ENCODE data around the gene GFM1.
A peak's percentile ranks its signal among the peaks of the same experiment; 100 is the strongest.

The GFM1 gene

GRCh38 chr3:158725348-158726011, 81.2 kb downstream of the GFM1 start:
- no CpG with 5 or more reads among the region's 9 CpGs for WGBS (ENCODE audit: insufficient coverage, insufficient read length)
- Histone ChIP-seq H3K9me3 (ENCODE audit: control insufficient read depth, insufficient read depth, low read length) (no peaks in the 10 kb centered on the region), H3K36me3 (ENCODE audit: control insufficient read depth, insufficient read depth, low read length) (no peaks in the 10 kb centered on the region), H3K4me3 (ENCODE audit: low read length) (no peak overlapping the region), H3K4me1 (ENCODE audit: control insufficient read depth, insufficient read depth, low read length) (0 out of 2 replicates have a peak, but pooled peaks cover 1% of the 10 kb centered on the region), H3K27me3 (ENCODE audit: control insufficient read depth, insufficient read depth, low read length) (no peaks in the 10 kb centered on the region), H3K27ac (ENCODE audit: low read length) (no peak overlapping the region)
- no peak for DNase-seq (ENCODE audit: low read depth, low spot score)

- H3K27ac ChIP-seq (ENCODE audit: low read length), result no peak overlapping the region
- no CpG with 5 or more reads among the region's 10 CpGs for WGBS (ENCODE audit: insufficient coverage, insufficient read length)
Observed at GRCh38 chr3:158727206-158728060, 83.1 kb downstream of the GFM1 start.

DNA sequence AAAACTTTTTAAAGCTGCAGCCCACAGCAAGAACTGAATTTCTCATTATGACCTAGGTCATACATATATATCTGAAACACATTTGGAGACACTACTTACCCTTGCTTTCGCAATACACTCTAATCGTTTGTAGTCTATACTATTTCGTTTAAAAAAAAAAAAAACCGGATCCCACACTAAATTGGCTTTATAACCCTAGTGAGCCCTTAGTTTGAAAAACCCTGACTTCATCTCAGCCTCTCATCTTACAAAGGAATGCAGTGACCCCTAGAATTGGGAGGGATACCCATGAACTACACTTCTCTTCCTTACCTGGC, 83.7 kb downstream of the GFM1 start:
- Histone ChIP-seq H3K27ac (ENCODE audit: low read length) (no peak overlapping the region), H3K36me3 (ENCODE audit: control insufficient read depth, insufficient read depth, low read length) (no peaks in the 10 kb centered on the region; the same call in 1 of the 2 replicates), H3K4me3 (ENCODE audit: low read length) (no peak overlapping the region), H3K27me3 (ENCODE audit: control insufficient read depth, insufficient read depth, low read length) (peaks cover 5% of the 10 kb centered on the region; the same call in 1 of the 2 replicates), H3K9me3 (ENCODE audit: control insufficient read depth, insufficient read depth, low read length) (no peaks in the 10 kb centered on the region), H3K4me1 (ENCODE audit: control insufficient read depth, insufficient read depth, low read length) (peaks cover 1% of the 10 kb centered on the region; the same call in 1 of the 2 replicates)
- no CpG with 5 or more reads among the region's 4 CpGs for WGBS (ENCODE audit: insufficient coverage, insufficient read length)
- DNase-seq (ENCODE audit: low read depth, low spot score), result no peak

More at GRCh38 chr3:158727206-158728060, 83.1 kb downstream of the GFM1 start:
- Histone ChIP-seq H3K4me3 (ENCODE audit: low read length) (no peak overlapping the region), H3K4me1 (ENCODE audit: control insufficient read depth, insufficient read depth, low read length) (peaks cover 1% of the 10 kb centered on the region; the same call in 1 of the 2 replicates), H3K9me3 (ENCODE audit: control insufficient read depth, insufficient read depth, low read length) (no peaks in the 10 kb centered on the region), H3K36me3 (ENCODE audit: control insufficient read depth, insufficient read depth, low read length) (no peaks in the 10 kb centered on the region; the same call in 1 of the 2 replicates), H3K27me3 (ENCODE audit: control insufficient read depth, insufficient read depth, low read length) (peaks cover 3% of the 10 kb centered on the region; the same call in 1 of the 2 replicates)
- DNase-seq (ENCODE audit: low read depth, low spot score), result peak; percentile 60

DNA sequence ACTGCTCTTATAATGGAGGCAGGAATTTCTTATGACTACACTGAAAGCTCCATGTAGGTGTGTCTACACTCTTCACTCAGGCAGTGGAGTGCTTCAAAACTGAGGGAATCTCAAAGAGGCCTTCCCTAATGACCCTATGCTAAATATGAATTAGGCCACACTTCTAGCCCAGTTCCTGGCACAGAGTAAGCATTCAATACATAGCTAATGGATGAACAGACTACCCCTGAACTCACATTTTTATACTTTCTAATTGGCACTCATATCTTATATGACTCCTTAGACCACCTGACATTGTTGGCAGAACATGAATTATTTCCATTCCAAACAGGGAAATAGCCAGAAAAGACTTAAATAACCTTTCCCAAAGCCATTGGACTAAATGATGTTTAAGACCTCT, 84.5 kb downstream of the GFM1 start:
- H3K27me3 ChIP-seq (ENCODE audit: control insufficient read depth, insufficient read depth, low read length), result peaks cover 5% of the 10 kb centered on the region; the same call in 1 of the 2 replicates
- no peaks in the 10 kb centered on the region for H3K9me3 ChIP-seq (ENCODE audit: control insufficient read depth, insufficient read depth, low read length)
- DNase-seq (ENCODE audit: low read depth, low spot score), result no peak
- H3K27ac ChIP-seq (ENCODE audit: low read length), result no peak overlapping the region
- no peak overlapping the region for H3K4me3 ChIP-seq (ENCODE audit: low read length)
- H3K4me1 ChIP-seq (ENCODE audit: control insufficient read depth, insufficient read depth, low read length), result peaks cover 1% of the 10 kb centered on the region; the same call in 1 of the 2 replicates
- no peaks in the 10 kb centered on the region; the same call in 1 of the 2 replicates for H3K36me3 ChIP-seq (ENCODE audit: control insufficient read depth, insufficient read depth, low read length)

DNA sequence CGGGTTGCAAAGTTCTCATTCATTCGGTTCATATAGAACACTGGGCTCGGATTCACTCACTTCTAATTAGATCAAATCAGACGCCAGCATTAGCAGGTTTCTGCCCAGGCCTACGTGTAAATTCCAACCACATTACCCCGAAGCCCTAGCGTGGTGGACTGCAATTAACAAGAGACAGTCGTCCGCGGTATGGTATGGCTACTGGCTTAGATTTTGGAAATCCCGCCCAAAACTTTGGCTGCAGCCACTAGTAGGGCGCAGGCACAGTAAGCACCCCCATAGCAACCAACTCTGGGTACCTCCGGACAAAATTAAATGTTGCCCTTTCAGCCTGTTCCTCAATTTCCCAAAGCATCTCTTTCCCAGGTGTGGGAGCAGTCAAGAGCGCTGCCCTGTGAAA, 87.2 kb downstream of the GFM1 start:
- H3K9me3 ChIP-seq (ENCODE audit: control insufficient read depth, insufficient read depth, low read length), result no peaks in the 10 kb centered on the region
- H3K27ac ChIP-seq (ENCODE audit: low read length), result no peak overlapping the region
- no peaks in the 10 kb centered on the region; the same call in 1 of the 2 replicates for H3K36me3 ChIP-seq (ENCODE audit: control insufficient read depth, insufficient read depth, low read length)
- peaks cover 1% of the 10 kb centered on the region; the same call in 1 of the 2 replicates for H3K4me1 ChIP-seq (ENCODE audit: control insufficient read depth, insufficient read depth, low read length)
- no peak for DNase-seq (ENCODE audit: low read depth, low spot score)
- peak overlapping the region; percentile 70; the same call in 1 of the 2 replicates for H3K4me3 ChIP-seq (ENCODE audit: low read length)
- H3K27me3 ChIP-seq (ENCODE audit: control insufficient read depth, insufficient read depth, low read length), result peaks cover 5% of the 10 kb centered on the region; the same call in 1 of the 2 replicates
- no CpG with 5 or more reads among the region's 14 CpGs for WGBS (ENCODE audit: insufficient coverage, insufficient read length)

DNA sequence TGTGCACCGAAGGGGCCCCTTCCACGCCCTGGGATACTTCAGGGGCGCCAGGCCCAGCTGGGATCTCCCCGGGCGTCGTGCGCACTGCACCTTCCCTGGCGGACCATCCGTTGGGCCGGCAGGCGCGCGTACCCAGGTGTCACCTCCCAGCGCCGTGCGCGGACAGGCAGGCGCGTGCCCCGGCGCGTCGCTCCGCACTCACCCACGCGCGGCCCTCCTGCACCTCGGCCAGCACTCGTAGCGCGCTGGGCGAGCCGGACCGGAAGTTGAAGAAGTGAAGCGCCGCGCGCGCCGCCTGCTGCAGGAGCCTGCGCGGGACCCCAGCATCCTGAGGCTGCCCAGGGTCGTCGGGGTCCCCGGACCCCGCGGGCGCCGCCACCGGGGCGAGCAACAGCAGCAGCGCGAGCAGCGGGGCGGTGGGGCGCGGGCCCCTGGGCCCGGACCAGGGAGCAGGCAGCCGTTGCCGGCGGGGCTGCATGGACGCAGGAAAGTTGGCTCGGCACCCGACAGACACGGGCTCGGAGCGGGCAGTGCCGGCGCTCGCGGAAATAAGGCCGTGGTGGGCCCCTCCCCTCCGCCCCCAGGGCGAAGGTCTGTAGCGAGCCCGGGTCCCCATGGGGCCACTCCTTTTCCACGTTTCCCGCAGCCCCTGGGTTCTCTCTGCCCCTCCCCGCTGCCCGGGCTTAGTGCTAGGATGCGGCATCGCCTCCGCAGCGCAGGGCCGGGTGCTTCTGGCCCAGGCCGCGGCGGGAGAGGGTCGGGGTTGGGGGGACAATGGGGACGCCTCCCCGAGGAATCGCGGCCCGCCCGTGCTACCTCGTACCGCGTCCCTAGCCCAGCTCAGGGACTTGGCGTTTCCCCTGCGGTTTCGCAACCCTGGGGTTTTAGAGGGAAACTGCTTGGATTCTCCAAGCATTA, 87.9 kb downstream of the GFM1 start, which contains the start of gene RARRES1:
Gene RARRES1, minus strand, starts transcription at position 520 of the 918 bp plus-strand sequence. Its CDS starts 42 bp downstream, at position 478.
- Histone ChIP-seq H3K36me3 (ENCODE audit: control insufficient read depth, insufficient read depth, low read length) (no peaks in the 10 kb centered on the region; the same call in 1 of the 2 replicates), H3K27ac (ENCODE audit: low read length) (no peak within 1 kb of the TSS), H3K4me1 (ENCODE audit: control insufficient read depth, insufficient read depth, low read length) (peaks cover 1% of the 10 kb centered on the region; the same call in 1 of the 2 replicates), H3K9me3 (ENCODE audit: control insufficient read depth, insufficient read depth, low read length) (no peaks in the 10 kb centered on the region), H3K4me3 (ENCODE audit: low read length) (peak within 1 kb of the TSS; percentile 70), H3K27me3 (ENCODE audit: control insufficient read depth, insufficient read depth, low read length) (peaks cover 5% of the 10 kb centered on the region; the same call in 1 of the 2 replicates)
- DNase-seq (ENCODE audit: low read depth, low spot score), result no peak
- WGBS (ENCODE audit: insufficient coverage, insufficient read length), result no CpG with 5 or more reads among the region's 101 CpGs

DNA sequence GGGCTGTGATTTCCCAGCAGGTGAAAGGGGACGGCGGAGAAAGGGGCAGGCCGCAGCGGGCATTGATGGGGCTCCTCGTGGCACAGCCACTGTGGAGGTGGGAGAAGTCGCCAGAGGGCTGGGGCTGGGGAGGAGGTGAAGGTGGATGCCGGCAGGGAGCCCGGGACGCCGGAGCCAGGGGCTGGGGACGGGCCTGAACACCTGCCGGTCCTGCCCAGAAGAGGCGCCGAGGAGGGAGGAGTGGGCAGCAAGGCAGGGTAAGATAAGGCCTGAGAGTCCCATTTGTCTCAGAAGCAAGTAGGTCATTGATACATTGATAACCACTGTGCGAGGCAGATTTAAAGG, 88.5 kb downstream of the GFM1 start:
- H3K36me3 ChIP-seq (ENCODE audit: control insufficient read depth, insufficient read depth, low read length), result no peaks in the 10 kb centered on the region; the same call in 1 of the 2 replicates
- no peaks in the 10 kb centered on the region for H3K9me3 ChIP-seq (ENCODE audit: control insufficient read depth, insufficient read depth, low read length)
- H3K4me3 ChIP-seq (ENCODE audit: low read length), result peak overlapping the region; percentile 70; the same call in 1 of the 2 replicates
- H3K27me3 ChIP-seq (ENCODE audit: control insufficient read depth, insufficient read depth, low read length), result peaks cover 5% of the 10 kb centered on the region; the same call in 1 of the 2 replicates
- no peaks in the 10 kb centered on the region; the same call in 1 of the 2 replicates for H3K4me1 ChIP-seq (ENCODE audit: control insufficient read depth, insufficient read depth, low read length)
- DNase-seq (ENCODE audit: low read depth, low spot score), result no peak
- WGBS (ENCODE audit: insufficient coverage, insufficient read length), result no CpG with 5 or more reads among the region's 15 CpGs
- H3K27ac ChIP-seq (ENCODE audit: low read length), result no peak overlapping the region

DNA sequence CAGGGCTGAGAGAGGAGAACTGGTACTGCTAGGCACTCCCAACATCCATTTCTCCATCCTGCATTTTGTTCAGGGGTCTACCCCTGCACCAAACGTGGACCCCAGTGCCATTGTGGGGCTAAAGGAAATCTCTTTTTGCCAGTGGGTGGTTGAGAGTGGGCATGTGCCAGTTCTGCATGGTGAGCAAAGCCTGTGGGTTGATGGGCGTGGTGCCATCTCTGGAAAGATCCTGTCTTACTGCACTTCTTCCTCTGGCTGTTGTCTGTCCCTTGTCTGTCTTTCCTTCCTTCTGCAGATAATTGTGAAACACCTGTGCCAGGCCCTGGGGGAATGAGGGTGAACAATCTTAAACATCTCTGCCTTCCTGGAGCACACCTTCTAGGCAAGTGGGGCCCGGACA, 89.3 kb downstream of the GFM1 start:
- no peaks in the 10 kb centered on the region; the same call in 1 of the 2 replicates for H3K4me1 ChIP-seq (ENCODE audit: control insufficient read depth, insufficient read depth, low read length)
- no peak for DNase-seq (ENCODE audit: low read depth, low spot score)
- no peak overlapping the region for H3K4me3 ChIP-seq (ENCODE audit: low read length)
- no peaks in the 10 kb centered on the region for H3K9me3 ChIP-seq (ENCODE audit: control insufficient read depth, insufficient read depth, low read length)
- WGBS (ENCODE audit: insufficient coverage, insufficient read length), result no CpG with 5 or more reads among the region's 3 CpGs
- H3K27me3 ChIP-seq (ENCODE audit: control insufficient read depth, insufficient read depth, low read length), result peaks cover 5% of the 10 kb centered on the region; the same call in 1 of the 2 replicates
- H3K27ac ChIP-seq (ENCODE audit: low read length), result no peak overlapping the region
- H3K36me3 ChIP-seq (ENCODE audit: control insufficient read depth, insufficient read depth, low read length), result no peaks in the 10 kb centered on the region; the same call in 1 of the 2 replicates

- H3K27me3 ChIP-seq (ENCODE audit: control insufficient read depth, insufficient read depth, low read length), result peaks cover 5% of the 10 kb centered on the region; the same call in 1 of the 2 replicates
- DNase-seq (ENCODE audit: low read depth, low spot score), result no peak
- no CpG with 5 or more reads among the region's 7 CpGs for WGBS (ENCODE audit: insufficient coverage, insufficient read length)
- no peaks in the 10 kb centered on the region; the same call in 1 of the 2 replicates for H3K36me3 ChIP-seq (ENCODE audit: control insufficient read depth, insufficient read depth, low read length)
- no peak overlapping the region for H3K4me3 ChIP-seq (ENCODE audit: low read length)
- H3K9me3 ChIP-seq (ENCODE audit: control insufficient read depth, insufficient read depth, low read length), result no peaks in the 10 kb centered on the region
- H3K4me1 ChIP-seq (ENCODE audit: control insufficient read depth, insufficient read depth, low read length), result no peaks in the 10 kb centered on the region; the same call in 1 of the 2 replicates
- H3K27ac ChIP-seq (ENCODE audit: low read length), result no peak overlapping the region
Observed at GRCh38 chr3:158735296-158736033, 91.1 kb downstream of the GFM1 start.

Measured in iPS DF 6.9 (cell line).